K562 (cell line): ENCODE results near the gene FREM3. TPM values are rescaled to one million over a fixed set of nuclear protein-coding genes. Genes with fewer than 3 reads are reported as not detected.

Experiments used
- ATAC-seq: fragments of 200-7000 bp; cut with Tn5 transposase; 3 replicates; pipeline ENCODE4 v1.9.1; 2020; ENCODE audit warnings: moderate library complexity
- BruUV-seq: library from RNA; stranded (reverse); fragments of 400-500 nt; replicated peaks from 2 replicates; lab custom pipeline; 2021; lab: Mats Ljungman, UMichigan
- CTCF ChIA-PET: fragments of 300-600 bp; formaldehyde crosslinking; extraction: SDS; loops from one replicate; lab custom pipeline; 2021; ENCODE audit warnings: low intra/inter-chr PET ratio; lab: Yijun Ruan, JAX
- POLR2A ChIA-PET: fragments of 300-600, 350-650 bp; sonication (Branson Sonifier 250); formaldehyde crosslinking; extraction: SDS; loops from one replicate; lab custom pipeline; 2021; ENCODE audit warnings: antibody characterized with exemption, inconsistent platforms; lab: Yijun Ruan, JAX
- DNase-seq, 4 experiments: peaks; one replicate each; pipeline versions ENCODE4 v3.0.0 to v3.0.0-alpha.2; 2011 to 2018; ENCODE audit warnings: low spot score in 3 of 4, mixed read lengths in 3 of 4; ENCODE audit errors: extremely low read depth in 1 of 4
- FAIRE-seq: peaks from 2 replicates; lab custom pipeline; 2011; peaks lifted over from hg19 to GRCh38; lab: Jason Lieb, UNC
- H2AFZ ChIP-seq: 2 replicates; pipeline ENCODE4 v1.6.0; 2011; ENCODE audit warnings: low read depth, low read length, control low read depth, inconsistent platforms
- H3K27ac ChIP-seq: fragments of 200-600 bp; 3 replicates; pipeline ENCODE4 v1.8.0; 2011; ENCODE audit warnings: low read depth, mild to moderate bottlenecking, control low read depth, inconsistent platforms, low read length, moderate library complexity, mixed read lengths; ENCODE audit errors: extremely low read depth
- H3K27me3 ChIP-seq, 2 experiments: fragments of 300-600 bp in 1 of 2; 2 replicates in 1 of 2; 3 replicates in 1 of 2; pipeline versions ENCODE4 v1.6.0 to v1.8.0; 2011; ENCODE audit warnings: inconsistent platforms in 2 of 2, low read length in 2 of 2, mild to moderate bottlenecking in 1 of 2, mixed read lengths in 1 of 2, moderate library complexity in 1 of 2; ENCODE audit not compliant: control insufficient read depth in 2 of 2, insufficient read depth in 2 of 2
- H3K36me3 ChIP-seq: fragments of 300-600 bp; 3 replicates; pipeline ENCODE4 v1.8.0; 2011; ENCODE audit warnings: mild to moderate bottlenecking, low read length, inconsistent platforms; ENCODE audit not compliant: control insufficient read depth, insufficient read depth
- H3K4me1 ChIP-seq, 2 experiments: fragments of 200-600 bp in 1 of 2; replicated peaks in 1 of 2; 2 replicates in 1 of 2; 3 replicates in 1 of 2; pipeline versions ENCODE4 v1.5.1 to v1.8.0; 2011; ENCODE audit warnings: inconsistent platforms in 2 of 2, low read length in 2 of 2, mild to moderate bottlenecking in 1 of 2, mixed read lengths in 1 of 2, moderate library complexity in 1 of 2; ENCODE audit not compliant: control insufficient read depth in 2 of 2, insufficient read depth in 2 of 2
- H3K4me2 ChIP-seq: 2 replicates; pipeline ENCODE4 v1.6.1; 2011; ENCODE audit warnings: low read length, control low read depth, inconsistent platforms, mixed read lengths; ENCODE audit not compliant: insufficient read depth
- H3K4me3 ChIP-seq: fragments of 200-600 bp; sonication (generic), shearing (Covaris generic); 2 replicates; pipeline ENCODE4 v1.5.1; 2016; ENCODE audit warnings: control low read depth, inconsistent platforms
- H3K79me2 ChIP-seq: fragments of 200-600 bp; 3 replicates; pipeline ENCODE4 v1.8.0; 2011; ENCODE audit warnings: low read length, inconsistent platforms; ENCODE audit not compliant: control insufficient read depth, insufficient read depth
- H3K9ac ChIP-seq, 2 experiments: 2 replicates each; pipeline versions ENCODE4 v1.6.0 to v1.6.1; 2011; ENCODE audit warnings: low read depth in 2 of 2, low read length in 2 of 2, control low read depth in 1 of 2, inconsistent platforms in 1 of 2, mild to moderate bottlenecking in 1 of 2, mixed read lengths in 1 of 2; ENCODE audit not compliant: insufficient read depth in 1 of 2
- H3K9me1 ChIP-seq: one replicate; pipeline ENCODE4 v1.6.0; 2011; ENCODE audit warnings: inconsistent platforms, mild to moderate bottlenecking, low read length, moderate library complexity; ENCODE audit not compliant: control insufficient read depth, insufficient read depth
- H3K9me3 ChIP-seq: replicated peaks from 2 replicates; pipeline ENCODE4 v1.5.1; 2011; ENCODE audit warnings: low read depth, low read length, inconsistent platforms; ENCODE audit not compliant: control insufficient read depth, insufficient read depth
- H4K20me1 ChIP-seq: replicated peaks from 2 replicates; pipeline ENCODE4 v1.6.1; 2011; ENCODE audit warnings: low read length, inconsistent platforms, mixed read lengths; ENCODE audit not compliant: control insufficient read depth, insufficient read depth
- CBFA2T2 ChIP-seq: fragments of 450-650 bp; conservative IDR thresholded peaks from 2 replicates; pipeline ENCODE4 v1.6.1; 2017; ENCODE audit warnings: mild to moderate bottlenecking
- EHMT2 ChIP-seq: fragments of 450-650 bp; IDR thresholded peaks from 2 replicates; pipeline ENCODE4 v1.6.1; 2018; ENCODE audit warnings: antibody characterized with exemption
- ETV5 ChIP-seq: sonication (generic); formaldehyde crosslinking; IDR thresholded peaks from 2 replicates; pipeline ENCODE4 v1.4.0; 2020; ENCODE audit warnings: low read depth, mild to moderate bottlenecking, missing genetic modification reagents
- GABPB2 ChIP-seq: fragments of 250-450 bp; sonication (Bioruptor Pico); conservative IDR thresholded peaks from 2 replicates; pipeline ENCODE4 v1.5.1; 2021; ENCODE audit warnings: mild to moderate bottlenecking
- GMEB1 ChIP-seq: fragments of 250-450 bp; sonication (Bioruptor Pico); IDR thresholded peaks from 2 replicates; pipeline ENCODE4 v1.4.0; 2020; ENCODE audit warnings: mild to moderate bottlenecking
- HDAC6 ChIP-seq: IDR thresholded peaks from 2 replicates; pipeline ENCODE4 v1.6.1; 2012; ENCODE audit warnings: low read depth, mild to moderate bottlenecking, control low read depth, inconsistent platforms, low read length, moderate library complexity
- HDGF ChIP-seq: fragments of 450-650 bp; IDR thresholded peaks from 2 replicates; pipeline ENCODE4 v1.6.1; 2016
- HINFP ChIP-seq: fragments of 450-650 bp; conservative IDR thresholded peaks from 2 replicates; pipeline ENCODE4 v1.6.1; 2016; ENCODE audit warnings: missing genetic modification characterization, low read depth, mild to moderate bottlenecking, control low read depth, missing compliant biosample characterization
- ILF3 ChIP-seq: fragments of 450-650 bp; IDR thresholded peaks from 2 replicates; pipeline ENCODE4 v1.6.1; 2018; ENCODE audit warnings: antibody characterized with exemption, mild to moderate bottlenecking, moderate library complexity, borderline replicate concordance
- LCOR ChIP-seq: sonication (generic); formaldehyde crosslinking; IDR thresholded peaks from 2 replicates; pipeline ENCODE4 v1.8.0; 2022; ENCODE audit warnings: mild to moderate bottlenecking, missing genetic modification reagents
- POLR2A ChIP-seq: fragments of 450-650 bp; conservative IDR thresholded peaks from 2 replicates; pipeline ENCODE4 v1.6.1; 2016
- TAF15 ChIP-seq: fragments of 200-400 bp; formaldehyde crosslinking; IDR thresholded peaks from 2 replicates; pipeline ENCODE4 v1.6.1; 2017; ENCODE audit warnings: mild to moderate bottlenecking, low read depth, low read length, moderate library complexity
- TAF9B ChIP-seq: fragments of 450-650 bp; IDR thresholded peaks from 2 replicates; pipeline ENCODE4 v1.6.1; 2018; ENCODE audit warnings: mild to moderate bottlenecking; ENCODE audit not compliant: partially characterized antibody
- ZNF12 ChIP-seq: sonication (generic); formaldehyde crosslinking; IDR thresholded peaks from 2 replicates; pipeline ENCODE4 v1.4.0; 2020; ENCODE audit warnings: mild to moderate bottlenecking, missing genetic modification reagents
- ZNF133 ChIP-seq: fragments of 250-450 bp; sonication (Bioruptor Pico); IDR thresholded peaks from 2 replicates; pipeline ENCODE4 v1.4.0; 2020; ENCODE audit warnings: mild to moderate bottlenecking
- ZNF212 ChIP-seq: fragments of 450-650 bp; formaldehyde crosslinking; IDR thresholded peaks from 2 replicates; pipeline ENCODE4 v1.4.0; 2020; ENCODE audit warnings: mild to moderate bottlenecking
- ZNF444 ChIP-seq: fragments of 250-450 bp; sonication (Bioruptor Pico); IDR thresholded peaks from 2 replicates; pipeline ENCODE4 v1.4.0; 2020; ENCODE audit warnings: mild to moderate bottlenecking, moderate library complexity
- WGBS: fragments of 100-300 bp; shearing (Covaris generic); methylation state at CpG from one replicate; pipeline ENCODE4 v1.1.6; 2016; ENCODE audit warnings: low coverage, mixed read lengths; ENCODE audit not compliant: insufficient coverage; ENCODE audit errors: missing lambda C conversion rate; 5-methylcytosine and 5-hydroxymethylcytosine counted together
- in situ Hi-C: fragments of 300-500 bp; cut with MboI; formaldehyde crosslinking; loops from 4 replicates; pipeline ENCODE4 v1.15.0; 2018; ENCODE audit warnings: inconsistent platforms, mixed read lengths
- intact Hi-C: fragments of 100-400 bp; cut with micrococcal nuclease; formaldehyde crosslinking; loops from 2 replicates; pipeline ENCODE4 v1.14.2; 2022
- polyA plus RNA-seq, 8 experiments: library from polyadenylated mRNA; depleted of rRNA in 4 of 8; stranded (reverse) in 5 of 8; unstranded in 3 of 8; fragments of >200 nt; fragmentation: Nextera tagmentation in 2 of 8; fragmentation: Illumina TruSeq in 1 of 8; extraction: Ambion mirVana in 2 of 8; extraction: Trizol in 1 of 8; gene quantifications; 2 replicates each; pipeline versions ENCODE4 v1.2.1 to v1.2.3, GENCODE V29; 2011 to 2014; ENCODE audit warnings: inconsistent platforms in 1 of 8, missing spikeins in 1 of 8
- total RNA-seq, 7 experiments: library from RNA; depleted of rRNA in 6 of 7; stranded (reverse); fragments of >200 nt in 6 of 7; fragmentation: Illumina TruSeq in 2 of 7; extraction: Trizol in 2 of 7; gene quantifications; 2 replicates each; pipeline versions ENCODE4 v1.2.1 to v1.2.3, GENCODE V29; 2011 to 2021; ENCODE audit warnings: low replicate concordance in 1 of 7
- TF ChIP-seq, protein P1 (sequence below): fragments of 250-450 bp; sonication (Bioruptor Pico); IDR thresholded peaks from 2 replicates; pipeline ENCODE4 v1.4.0; 2020; ENCODE audit warnings: mild to moderate bottlenecking, moderate library complexity

FREM3 gene
- total and polyA plus RNA-seq, 9 of the 15 experiments (the other 6 are each of a cell fraction or from before 2014, with no cell fraction given) = not detected

- H3K4me3 ChIP-seq = no peak overlapping the region
- DNase-seq = no peak
- FAIRE-seq = no peak
- H3K9me1 ChIP-seq = no peaks in the 10 kb centered on the region
- ChIA-PET POLR2A (interaction anchor here (0.6 to 1.4 kb wide), 2 partner anchors 12 to 207 kb away, joined by 3 to 6 read pairs; no protein-coding TSS in a partner anchor), CTCF (interaction anchor here (0.6 kb wide), 1 partner anchor 9 kb away, joined by 3 read pairs; no protein-coding TSS in a partner anchor)
- 50% methylated on average over 2 of the region's 2 CpGs for WGBS
- ATAC-seq = no peak
- no peaks in the 10 kb centered on the region for H3K4me1 ChIP-seq
- H3K9ac ChIP-seq = no peak overlapping the region
- H3K9me3 ChIP-seq = no peaks in the 10 kb centered on the region
- H3K4me2 ChIP-seq = no peak overlapping the region
- H2AFZ ChIP-seq = no peak overlapping the region
- no peaks in the 10 kb centered on the region for H3K79me2 ChIP-seq
- H3K27ac ChIP-seq = no peak overlapping the region
- in situ Hi-C loops (no loop called here), intact Hi-C loops (no loop called here)
- peaks cover 14% of the 10 kb centered on the region; the same call in 2 of the 3 replicates for H3K36me3 ChIP-seq
- no peaks in the 10 kb centered on the region for H3K27me3 ChIP-seq
- BruUV-seq = no TSS peak
- H4K20me1 ChIP-seq = no peaks in the 10 kb centered on the region
- TF ChIP-seq LCOR = no peak
- no peak for TF ChIP-seq HINFP (tag)
- TF ChIP-seq TAF15 = no peak
- no peak for TF ChIP-seq GMEB1 (CRISPR knock-in tag)
- no peak for TF ChIP-seq ZNF212 (CRISPR knock-in tag)
- TF ChIP-seq ZNF12 = no peak
- TF ChIP-seq ILF3 = no peak
- no peak for TF ChIP-seq POLR2A
- TF ChIP-seq CBFA2T2 = no peak
- TF ChIP-seq EHMT2 = no peak
- no peak for TF ChIP-seq HDAC6
- no peak for TF ChIP-seq TAF9B
- TF ChIP-seq, protein P1, sequence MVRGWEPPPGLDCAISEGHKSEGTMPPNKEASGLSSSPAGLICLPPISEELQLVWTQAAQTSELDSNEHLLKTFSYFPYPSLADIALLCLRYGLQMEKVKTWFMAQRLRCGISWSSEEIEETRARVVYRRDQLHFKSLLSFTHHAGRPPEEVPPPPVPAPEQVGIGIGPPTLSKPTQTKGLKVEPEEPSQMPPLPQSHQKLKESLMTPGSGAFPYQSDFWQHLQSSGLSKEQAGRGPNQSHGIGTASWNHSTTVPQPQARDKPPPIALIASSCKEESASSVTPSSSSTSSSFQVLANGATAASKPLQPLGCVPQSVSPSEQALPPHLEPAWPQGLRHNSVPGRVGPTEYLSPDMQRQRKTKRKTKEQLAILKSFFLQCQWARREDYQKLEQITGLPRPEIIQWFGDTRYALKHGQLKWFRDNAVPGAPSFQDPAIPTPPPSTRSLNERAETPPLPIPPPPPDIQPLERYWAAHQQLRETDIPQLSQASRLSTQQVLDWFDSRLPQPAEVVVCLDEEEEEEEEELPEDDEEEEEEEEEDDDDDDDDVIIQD (CRISPR knock-in tag) = no peak
- TF ChIP-seq ETV5 (CRISPR knock-in tag) = no peak
- TF ChIP-seq ZNF444 = no peak
- TF ChIP-seq HDGF = no peak
- TF ChIP-seq ZNF133 (CRISPR knock-in tag) = no peak
- no peak for TF ChIP-seq GABPB2 (CRISPR knock-in tag)
Observed at GRCh38 chr4:143558286-143558685, 142.2 kb downstream of the FREM3 start.
